Skeletal muscle tissue (tissue), 4 donors: ENCODE measurements around the gene ZSWIM4. TPM values are rescaled to one million over a fixed set of nuclear protein-coding genes. Genes with fewer than 3 reads are reported as not detected.

ENCODE experiments used
- H3K27ac ChIP-seq: one replicate; pipeline ENCODE4 v1.7.0; 2013; ENCODE audit warnings: mild to moderate bottlenecking, low read depth, low read length, inconsistent platforms
- H3K27me3 ChIP-seq, 3 donors: one replicate each; pipeline ENCODE4 v1.7.0; 2013; ENCODE audit warnings: low read length in 3 of 3; ENCODE audit not compliant: control insufficient read depth in 3 of 3, insufficient read depth in 3 of 3
- H3K36me3 ChIP-seq, 3 donors: one replicate each; pipeline ENCODE4 v1.7.0; 2013; ENCODE audit warnings: low read length in 3 of 3; ENCODE audit not compliant: control insufficient read depth in 3 of 3, insufficient read depth in 3 of 3
- H3K4me1 ChIP-seq, 3 donors: one replicate each; pipeline ENCODE4 v1.7.0; 2013; ENCODE audit warnings: low read length in 3 of 3, mild to moderate bottlenecking in 3 of 3; ENCODE audit not compliant: control insufficient read depth in 3 of 3, insufficient read depth in 3 of 3
- H3K4me3 ChIP-seq, 3 donors: one replicate each; pipeline ENCODE4 v1.7.0; 2013; ENCODE audit warnings: low read length in 3 of 3
- H3K9ac ChIP-seq, 3 donors: one replicate each; pipeline ENCODE4 v1.7.0; 2013; ENCODE audit warnings: low read length in 3 of 3, mild to moderate bottlenecking in 3 of 3, moderate library complexity in 2 of 3, low read depth in 1 of 3
- H3K9me3 ChIP-seq, 3 donors: one replicate each; pipeline ENCODE4 v1.7.0; 2013; ENCODE audit warnings: low read length in 3 of 3; ENCODE audit not compliant: control insufficient read depth in 3 of 3
- total RNA-seq: library from RNA; depleted of rRNA; stranded (reverse); fragments of >200 nt; gene quantifications from one replicate; pipeline ENCODE4 v1.2.3, GENCODE V29; 2014
- donor health status: Osteomylitis.

The ZSWIM4 gene
- total RNA-seq, 1 donor from 2014 or later, result 2.6 TPM

DNA sequence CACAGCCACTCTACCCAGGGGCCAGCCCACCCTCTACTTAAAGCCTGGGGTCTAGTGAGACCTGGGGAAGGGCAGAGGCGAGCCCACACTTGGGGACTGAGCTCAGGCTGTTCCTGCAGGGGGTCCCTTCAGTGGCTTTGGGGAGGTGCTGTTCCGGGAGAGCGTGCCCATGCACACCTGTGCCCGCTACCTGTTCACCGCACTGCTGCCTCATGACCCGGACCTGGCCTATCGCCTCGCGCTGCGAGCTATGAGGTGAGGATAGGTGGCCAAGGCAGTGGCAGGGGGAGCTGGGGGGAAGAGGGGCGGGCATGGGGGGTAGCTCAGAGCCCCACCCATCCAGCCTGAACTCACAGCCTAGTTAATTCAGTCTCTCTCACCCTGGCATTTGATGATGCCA, 24.0 kb downstream of the ZSWIM4 start:
- no peaks in the 10 kb centered on the region for H3K9me3 ChIP-seq
- H3K36me3 ChIP-seq, result peaks cover 0 to 2% (median 0%) of the 10 kb centered on the region in 3 donors
- no peak overlapping the region for H3K9ac ChIP-seq
- peaks cover 0 to 3% (median 3%) of the 10 kb centered on the region in 3 donors for H3K4me1 ChIP-seq
- H3K4me3 ChIP-seq, result no peak overlapping the region
- H3K27ac ChIP-seq, result no peak overlapping the region
- H3K27me3 ChIP-seq, result no peaks in the 10 kb centered on the region

DNA sequence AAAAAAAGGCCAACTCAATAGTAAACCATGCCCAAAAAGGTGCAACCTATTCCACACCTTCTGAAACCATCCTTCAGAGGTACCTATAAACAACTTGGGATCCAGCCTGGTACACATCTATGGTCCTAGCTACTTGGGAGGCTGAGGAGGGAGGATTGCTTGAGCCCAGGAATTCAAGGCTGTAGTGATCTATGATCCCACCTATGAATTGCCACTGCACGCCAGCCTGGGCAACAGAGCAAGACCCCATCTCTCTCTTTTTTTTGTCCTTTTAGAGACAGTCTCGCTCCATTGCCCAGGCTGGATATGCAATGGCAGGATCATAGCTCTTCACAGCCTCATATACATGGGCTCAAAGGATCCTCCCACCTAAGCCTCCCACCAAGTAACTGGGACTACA, 26.0 kb downstream of the ZSWIM4 start:
- Histone ChIP-seq H3K27ac (no peak overlapping the region), H3K4me1 (peaks cover 0 to 3% (median 3%) of the 10 kb centered on the region in 3 donors), H3K9me3 (no peaks in the 10 kb centered on the region), H3K36me3 (peaks cover 0 to 3% (median 0%) of the 10 kb centered on the region in 3 donors), H3K27me3 (no peaks in the 10 kb centered on the region), H3K9ac (no peak overlapping the region), H3K4me3 (no peak overlapping the region)

DNA sequence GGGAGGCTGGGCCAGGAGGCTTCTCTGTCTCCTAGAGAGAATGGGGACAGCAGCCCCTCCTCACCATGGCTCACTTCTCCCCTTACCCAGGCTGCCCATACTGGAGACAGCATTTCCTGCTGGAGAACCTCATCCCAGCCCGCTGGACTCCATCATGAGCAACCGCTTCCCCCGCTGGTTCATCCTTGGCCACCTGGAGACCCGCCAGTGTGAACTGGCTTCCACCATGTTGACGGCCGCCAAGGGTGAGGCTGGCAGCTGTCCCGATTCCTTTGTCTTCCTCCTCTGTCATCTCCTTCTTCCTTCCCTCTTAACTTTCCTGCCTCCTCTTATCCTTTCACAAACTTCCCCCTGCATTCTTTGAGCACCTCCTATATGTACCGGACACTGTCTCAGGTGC, 28.0 kb downstream of the ZSWIM4 start:
- Histone ChIP-seq H3K4me1 (peaks cover 0 to 3% (median 3%) of the 10 kb centered on the region in 3 donors), H3K4me3 (no peak overlapping the region), H3K9ac (no peak overlapping the region), H3K36me3 (peaks cover 0 to 3% (median 3%) of the 10 kb centered on the region in 3 donors), H3K27me3 (no peaks in the 10 kb centered on the region), H3K27ac (no peak overlapping the region), H3K9me3 (no peaks in the 10 kb centered on the region)

DNA sequence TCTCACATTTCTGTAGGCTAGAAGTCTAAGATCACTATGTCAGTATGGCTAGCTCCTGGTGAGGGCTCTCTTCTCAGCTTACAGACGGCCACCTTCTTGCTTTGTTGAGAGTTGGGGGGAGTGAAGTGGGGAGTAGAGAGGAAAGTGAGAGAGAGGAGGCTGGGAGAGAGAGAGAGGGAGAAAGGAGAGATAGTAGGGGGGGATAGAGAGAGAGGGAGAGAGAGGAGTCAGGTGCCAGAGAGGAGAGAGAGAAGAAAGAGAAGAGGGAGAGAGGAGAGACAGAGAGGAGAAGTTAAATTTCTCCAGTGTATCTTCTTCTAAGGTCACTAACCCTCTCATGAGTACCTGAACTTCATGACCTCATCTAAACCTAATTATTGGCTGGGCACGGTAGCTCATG, 28.7 kb downstream of the ZSWIM4 start:
- Histone ChIP-seq H3K9me3 (no peaks in the 10 kb centered on the region), H3K4me3 (no peak overlapping the region), H3K4me1 (peaks cover 0 to 3% (median 3%) of the 10 kb centered on the region in 3 donors), H3K9ac (no peak overlapping the region), H3K27me3 (no peaks in the 10 kb centered on the region), H3K36me3 (peaks cover 0 to 3% (median 3%) of the 10 kb centered on the region in 3 donors), H3K27ac (no peak overlapping the region)

DNA sequence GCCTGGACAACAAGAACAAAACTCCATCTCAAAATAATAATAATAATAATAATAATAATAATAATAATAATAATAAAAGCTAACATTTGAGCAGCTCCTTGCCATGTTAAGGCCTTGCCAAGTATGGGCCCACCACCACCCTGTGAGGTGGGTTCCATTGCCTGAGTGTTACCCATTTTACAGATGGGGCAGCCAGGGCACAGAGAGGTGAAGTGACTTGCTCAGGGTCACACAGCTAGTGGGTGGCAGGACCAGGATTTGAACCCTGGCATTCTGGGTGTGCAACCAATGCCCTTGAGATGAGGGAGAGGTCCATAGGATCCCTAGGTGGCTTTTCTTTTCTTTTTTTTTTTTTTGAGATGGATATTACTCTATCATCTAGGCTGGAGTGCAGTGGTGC, 29.5 kb downstream of the ZSWIM4 start:
- Histone ChIP-seq H3K36me3 (peaks cover 0 to 3% (median 3%) of the 10 kb centered on the region in 3 donors), H3K9me3 (no peaks in the 10 kb centered on the region), H3K4me1 (peaks cover 0 to 3% (median 3%) of the 10 kb centered on the region in 3 donors), H3K27me3 (no peaks in the 10 kb centered on the region), H3K4me3 (no peak overlapping the region), H3K27ac (no peak overlapping the region), H3K9ac (no peak overlapping the region)

DNA sequence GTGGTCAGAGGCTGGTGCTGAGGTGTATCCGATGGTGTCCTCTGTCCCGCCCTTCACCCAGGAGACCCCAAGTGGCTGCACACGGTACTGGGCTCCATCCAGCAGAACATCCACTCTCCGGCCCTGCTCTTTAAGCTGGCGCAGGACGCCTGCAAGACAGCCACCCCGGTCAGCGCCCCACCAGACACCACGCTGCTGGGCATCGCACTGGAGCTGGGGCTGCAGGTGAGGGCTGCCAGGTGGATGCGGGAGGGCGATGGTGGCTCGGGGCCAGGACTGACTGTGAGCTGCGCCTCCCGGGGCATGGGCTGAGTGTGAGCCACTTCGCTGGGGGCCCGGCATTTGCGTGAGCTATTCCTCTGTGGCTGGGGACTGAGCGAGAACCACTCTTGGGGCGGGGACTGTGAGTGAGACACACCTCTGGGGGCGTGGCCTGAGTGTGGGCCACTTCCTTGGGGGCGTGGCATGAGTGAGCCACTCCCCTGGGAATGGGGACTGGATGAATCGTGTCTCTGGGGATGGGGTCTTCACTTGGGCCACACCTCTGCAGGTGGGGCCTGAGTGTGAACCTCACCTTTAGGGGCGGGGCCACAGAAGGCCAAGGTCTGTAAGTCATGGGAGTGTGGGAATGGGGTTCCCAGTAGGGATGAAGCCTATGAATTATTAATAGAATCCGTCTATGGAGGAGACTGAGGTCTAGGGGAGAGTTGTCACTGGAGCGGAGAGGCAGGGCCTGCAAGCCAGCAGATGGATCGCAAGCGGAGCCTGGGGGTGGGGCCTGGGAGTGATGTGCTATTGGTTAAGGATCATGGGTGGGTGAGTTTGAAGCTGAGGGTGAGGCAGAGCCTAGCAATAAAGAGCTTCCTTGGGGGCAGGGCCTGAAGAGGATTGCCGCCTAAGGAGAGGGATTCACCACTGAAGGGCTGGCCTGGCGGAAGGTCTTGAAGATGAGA, 30.5 kb downstream of the ZSWIM4 start:
- H3K27me3 ChIP-seq, result no peaks in the 10 kb centered on the region
- H3K9me3 ChIP-seq, result no peaks in the 10 kb centered on the region
- peaks cover 0 to 4% (median 3%) of the 10 kb centered on the region in 3 donors for H3K36me3 ChIP-seq
- H3K4me1 ChIP-seq, result peaks cover 0 to 3% (median 3%) of the 10 kb centered on the region in 3 donors
- H3K4me3 ChIP-seq, result no peak overlapping the region
- no peak overlapping the region for H3K9ac ChIP-seq
- H3K27ac ChIP-seq, result no peak overlapping the region

DNA sequence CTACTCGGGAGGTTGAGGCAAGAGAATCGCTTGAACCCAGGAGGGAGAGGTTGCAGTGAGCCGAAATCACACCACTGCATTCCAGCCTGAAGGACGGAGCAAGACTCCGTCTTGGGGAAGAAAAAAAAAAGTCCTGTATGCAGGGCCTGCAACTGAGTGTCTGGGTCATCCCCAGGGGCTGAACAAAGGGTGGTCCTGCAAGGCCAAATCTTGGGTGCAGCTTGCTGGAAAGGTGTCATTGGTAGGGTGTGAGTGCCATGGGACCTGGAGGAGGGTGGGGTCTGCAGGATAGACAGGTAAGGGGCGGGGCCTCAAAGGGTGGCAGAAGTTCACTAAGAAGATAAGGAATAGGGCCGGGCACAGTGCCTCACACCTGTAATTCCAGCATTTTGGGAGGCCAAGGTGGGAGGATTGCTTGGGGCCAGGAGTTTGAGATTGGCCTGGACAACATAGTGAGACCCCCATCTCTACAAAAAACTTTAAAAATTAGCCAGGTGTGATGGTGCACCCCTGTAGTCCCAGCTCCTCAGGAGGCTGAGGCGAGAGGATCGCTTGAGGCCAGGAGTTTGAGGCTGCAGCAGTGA, 31.5 kb downstream of the ZSWIM4 start:
- H3K36me3 ChIP-seq, result peaks cover 3 to 6% (median 3%) of the 10 kb centered on the region in 3 donors
- no peak overlapping the region for H3K4me3 ChIP-seq
- no peaks in the 10 kb centered on the region for H3K9me3 ChIP-seq
- H3K4me1 ChIP-seq, result peaks cover 0 to 3% (median 3%) of the 10 kb centered on the region in 3 donors
- H3K27me3 ChIP-seq, result no peaks in the 10 kb centered on the region
- no peak overlapping the region for H3K27ac ChIP-seq
- no peak overlapping the region for H3K9ac ChIP-seq

DNA sequence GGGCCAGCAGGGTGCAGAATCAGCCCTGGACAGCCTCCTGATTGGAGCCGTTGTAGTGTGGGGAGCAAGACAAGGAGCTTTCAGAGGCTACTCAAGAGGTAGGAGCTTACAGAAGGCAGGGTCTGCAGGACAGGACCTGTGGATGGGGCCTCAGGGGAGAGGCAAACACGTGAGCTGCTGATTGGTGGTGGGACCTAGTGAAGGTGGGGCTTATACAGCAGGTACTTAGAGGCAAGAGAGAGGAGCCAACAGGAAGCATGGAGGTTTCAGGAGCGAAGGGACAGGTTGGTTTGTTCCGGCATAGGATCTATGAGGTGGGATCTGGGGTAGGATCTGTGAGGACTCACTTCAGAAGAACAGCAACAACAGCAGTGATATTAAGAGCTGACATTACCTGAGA, 32.4 kb downstream of the ZSWIM4 start:
- Histone ChIP-seq H3K36me3 (peaks cover 3 to 6% (median 4%) of the 10 kb centered on the region in 3 donors), H3K9me3 (no peaks in the 10 kb centered on the region), H3K27ac (no peak overlapping the region), H3K27me3 (no peaks in the 10 kb centered on the region), H3K4me3 (no peak overlapping the region), H3K9ac (no peak overlapping the region), H3K4me1 (peaks cover 0 to 3% (median 3%) of the 10 kb centered on the region in 3 donors)

DNA sequence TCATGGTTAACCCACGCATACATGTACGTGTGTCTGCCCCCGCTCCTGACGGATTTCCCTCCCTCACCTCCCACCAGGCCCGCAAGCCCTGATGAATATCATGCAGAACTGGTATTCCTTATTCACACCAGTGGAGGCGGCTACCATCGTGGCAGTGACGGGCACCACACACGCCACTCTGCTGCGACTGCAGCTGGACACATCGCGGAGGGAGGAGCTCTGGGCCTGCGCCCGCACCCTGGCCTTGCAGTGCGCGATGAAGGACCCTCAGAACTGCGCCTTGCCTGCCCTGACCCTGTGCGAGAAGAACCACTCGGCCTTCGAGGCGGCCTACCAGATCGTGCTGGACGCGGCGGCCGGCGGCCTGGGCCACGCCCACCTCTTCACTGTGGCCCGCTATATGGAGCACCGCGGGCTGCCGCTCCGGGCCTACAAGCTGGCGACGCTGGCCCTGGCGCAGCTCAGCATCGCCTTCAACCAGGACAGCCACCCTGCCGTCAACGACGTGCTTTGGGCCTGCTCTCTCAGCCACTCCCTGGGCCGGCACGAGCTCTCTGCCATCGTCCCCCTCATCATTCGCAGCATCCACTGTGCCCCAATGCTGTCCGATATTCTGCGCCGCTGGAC, 35.0 kb downstream of the ZSWIM4 start:
- Histone ChIP-seq H3K27me3 (no peaks in the 10 kb centered on the region), H3K9ac (no peak overlapping the region), H3K4me1 (peaks cover 17 to 21% (median 18%) of the 10 kb centered on the region in 3 donors), H3K9me3 (no peaks in the 10 kb centered on the region), H3K4me3 (no peak overlapping the region), H3K36me3 (peaks cover 10 to 15% (median 12%) of the 10 kb centered on the region in 3 donors), H3K27ac (no peak overlapping the region)
